T-helper 2 cell (primary cell): ENCODE measurements around the gene ZGPAT.

ENCODE experiments used
- DNase-seq, 5 experiments: peaks; one replicate each; pipeline versions ENCODE4 v3.0.0 to v3.0.0-alpha.2; 2012 to 2022

The ZGPAT gene

DNA sequence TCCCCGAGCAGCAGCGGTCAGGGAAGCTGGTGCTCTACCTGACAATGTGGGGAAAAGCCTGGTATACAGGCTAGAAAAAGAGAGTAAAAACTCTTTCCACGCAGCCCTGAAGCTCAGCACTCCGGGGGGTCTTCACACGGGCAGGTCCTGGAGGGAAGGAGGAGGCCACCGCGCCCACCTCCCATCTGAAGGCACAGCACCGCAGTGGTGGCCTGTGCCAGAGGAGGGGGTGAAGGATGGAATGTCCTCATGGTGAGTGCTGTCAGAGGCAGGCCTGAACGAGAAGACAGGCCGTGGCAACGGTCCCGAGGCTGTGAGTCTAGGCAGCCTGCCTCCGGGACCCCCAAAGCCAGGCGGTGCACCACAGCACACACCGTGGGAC, 37.6 kb downstream of the ZGPAT start:
- no peak for DNase-seq

DNA sequence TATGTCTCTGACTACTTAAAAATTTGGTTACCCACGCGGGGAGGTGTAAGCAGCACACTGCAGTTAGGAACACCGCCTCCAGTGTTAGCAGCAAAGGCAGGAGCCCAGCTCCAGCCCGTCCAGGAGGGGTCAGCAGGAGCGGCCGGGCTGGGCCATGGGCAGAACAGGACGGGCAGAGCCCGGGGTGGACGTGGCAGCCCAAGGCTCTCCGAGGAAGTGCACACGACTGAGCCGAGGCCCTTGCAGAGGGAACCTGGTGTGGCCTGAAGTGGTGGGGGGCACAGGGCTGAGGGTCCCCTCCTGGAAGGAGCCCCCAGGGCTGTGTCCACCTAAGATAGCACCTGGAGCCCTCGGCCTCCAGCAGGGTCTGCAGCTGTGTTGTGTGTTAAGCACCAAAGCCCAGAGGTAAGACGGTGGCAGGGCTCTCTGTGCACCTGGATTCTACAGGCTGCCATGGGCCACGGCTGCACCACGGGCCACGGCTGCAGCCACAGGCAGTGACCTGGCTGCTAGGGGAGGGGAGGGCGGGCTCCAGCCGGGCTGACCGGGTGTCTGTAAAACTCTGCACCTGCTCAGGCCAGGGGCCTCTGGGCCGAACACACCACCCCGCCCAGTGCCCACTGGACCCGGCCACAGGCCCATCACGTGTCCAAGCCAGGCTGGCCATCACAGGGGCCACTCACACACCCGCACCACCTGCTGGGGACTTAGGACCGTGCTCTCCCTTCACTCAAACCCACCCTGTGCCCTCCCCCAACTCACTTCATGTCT, 38.3 kb downstream of the ZGPAT start:
- no peak for DNase-seq

- DNase-seq, result no peak
Observed at GRCh38 chr20:63746751-63747315, 39.0 kb downstream of the ZGPAT start.

DNA sequence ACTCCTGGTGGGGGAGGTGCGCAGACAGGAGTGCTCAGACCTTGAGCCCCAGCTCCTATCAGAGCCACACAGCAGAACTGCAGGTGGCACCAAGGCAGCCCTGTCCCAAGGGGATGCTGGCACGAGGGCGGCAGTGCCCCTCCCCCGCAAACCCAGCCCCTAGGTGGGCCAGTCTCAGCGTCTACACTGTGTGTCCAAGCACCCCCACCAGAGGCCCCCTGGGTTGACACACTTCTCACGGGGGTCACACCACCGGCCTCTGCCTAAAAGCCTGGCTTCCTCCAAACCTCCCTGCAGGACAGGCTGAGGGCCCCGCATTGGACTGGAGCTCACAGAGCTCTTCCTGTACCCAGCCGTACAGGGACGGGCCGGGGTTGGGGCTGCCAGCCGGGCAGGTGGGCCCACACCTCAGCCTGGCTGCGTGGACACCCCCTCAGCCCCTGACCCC, 39.8 kb downstream of the ZGPAT start:
- no peak for DNase-seq

- DNase-seq, result no peak
Observed at GRCh38 chr20:63748070-63748933, 40.5 kb downstream of the ZGPAT start.

GRCh38 chr20:63748934-63749270, 41.1 kb downstream of the ZGPAT start:
- no peak for DNase-seq

DNA sequence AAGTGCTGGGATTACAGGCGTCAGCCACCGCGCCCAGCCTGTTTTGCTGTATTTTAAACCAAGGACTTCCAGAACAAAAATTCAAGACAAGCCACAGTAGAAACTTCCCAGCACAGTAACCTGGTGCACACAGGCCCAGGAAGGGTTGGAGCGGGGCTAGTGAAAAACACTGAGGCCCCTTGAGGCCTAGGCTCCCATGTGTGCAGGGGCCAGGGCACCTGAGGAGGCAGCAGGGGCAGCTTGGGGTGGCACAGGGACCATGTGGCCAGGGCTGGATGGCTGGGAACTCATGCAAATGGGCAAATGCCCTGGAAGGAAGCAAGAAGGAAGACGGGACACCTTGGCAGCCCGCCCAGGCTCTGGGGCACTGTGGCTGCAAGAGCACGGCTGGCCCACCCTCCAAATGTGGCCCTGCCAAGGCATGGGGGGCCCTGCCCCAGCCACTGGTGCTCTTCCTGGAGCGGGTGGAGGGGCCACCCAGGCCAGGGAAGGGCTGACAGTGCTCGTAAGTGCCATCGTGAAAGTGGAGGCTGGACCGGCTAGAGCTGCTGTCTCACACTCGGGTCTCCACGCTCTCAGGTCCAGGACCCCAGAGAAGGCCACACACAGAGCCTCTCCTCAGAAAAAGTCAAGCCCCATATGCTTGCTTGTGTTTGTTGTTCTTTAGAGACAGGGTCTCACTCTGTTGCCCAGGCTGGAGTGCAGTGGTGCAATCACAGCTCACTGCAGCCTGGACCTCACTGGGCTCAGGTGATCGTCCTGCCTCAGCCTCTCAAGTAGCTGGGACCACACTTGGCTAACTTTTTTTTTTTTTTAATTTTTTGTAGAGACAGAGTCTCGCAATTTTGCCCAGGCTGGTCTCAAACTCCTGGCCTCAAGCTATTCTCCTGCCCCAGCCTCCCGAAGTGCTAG, 42.0 kb downstream of the ZGPAT start:
- no peak for DNase-seq

GRCh38 chr20:63750807-63751470, 43.1 kb downstream of the ZGPAT start:
- DNase-seq, result peak in 3 of 5 experiments; percentile 47 to 91 (median 51)

- DNase-seq, result no peak
Observed at GRCh38 chr20:63751471-63752271, 43.8 kb downstream of the ZGPAT start.

GRCh38 chr20:63752411-63753101, 44.7 kb downstream of the ZGPAT start:
- DNase-seq, result no peak

- DNase-seq, result no peak
Observed at GRCh38 chr20:63753381-63753780, 45.5 kb downstream of the ZGPAT start.

DNA sequence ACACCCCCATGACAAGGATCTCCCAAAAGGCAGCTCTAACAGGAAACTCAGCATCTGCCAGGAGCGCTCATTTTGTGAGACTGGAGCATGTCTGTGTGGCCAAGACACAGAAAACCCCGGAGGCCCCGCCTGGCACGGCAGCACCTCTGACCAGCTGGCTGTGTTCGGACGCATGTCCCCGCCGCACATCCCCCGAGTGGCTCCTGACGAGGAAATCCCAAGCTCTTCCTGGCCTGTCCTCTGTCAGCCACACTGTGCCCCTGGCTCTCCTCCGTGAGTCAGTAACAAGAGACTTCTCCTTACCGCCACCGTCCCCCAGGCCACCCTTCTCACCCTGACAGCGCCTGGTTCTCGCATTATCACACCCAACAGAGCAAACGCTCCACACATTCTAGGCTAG, 46.2 kb downstream of the ZGPAT start:
- no peak for DNase-seq

DNA sequence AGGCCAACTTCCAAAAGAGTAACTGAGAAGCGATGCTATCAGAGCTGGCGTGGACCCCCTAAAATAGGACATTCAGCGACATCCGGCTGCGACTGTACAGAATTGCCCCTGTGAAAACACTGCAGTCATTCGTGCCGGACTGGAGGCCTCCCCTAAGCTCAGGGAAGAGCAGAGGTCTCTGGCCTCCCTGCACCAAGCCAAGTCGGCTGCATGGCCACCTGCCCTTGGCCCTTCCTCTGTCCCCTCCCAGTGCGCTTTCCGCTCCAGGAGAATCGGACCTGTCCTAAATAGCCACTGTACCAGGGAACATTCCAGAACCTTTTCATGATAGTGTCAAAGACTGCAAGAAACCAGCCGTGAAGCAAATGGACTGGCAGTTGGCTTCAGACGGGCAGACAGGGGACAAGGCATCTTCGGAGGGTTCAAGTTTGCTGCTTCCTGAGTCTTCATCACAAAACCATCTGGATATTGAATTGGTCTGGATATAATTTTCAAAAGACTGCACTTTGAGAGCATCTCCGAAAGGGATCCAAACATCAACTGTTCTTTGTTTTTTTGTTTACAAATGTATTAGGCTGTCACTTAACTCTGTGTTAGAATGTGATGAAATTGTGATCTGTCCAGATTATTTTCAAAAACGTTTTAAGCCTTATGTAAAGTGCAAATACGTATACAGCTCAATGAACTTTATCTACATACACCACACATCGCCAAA, 48.3 kb downstream of the ZGPAT start:
- DNase-seq, result no peak

GRCh38 chr20:63756648-63756991, 48.8 kb downstream of the ZGPAT start:
- peak in 1 of 5 experiments; percentile 84 for DNase-seq

DNA sequence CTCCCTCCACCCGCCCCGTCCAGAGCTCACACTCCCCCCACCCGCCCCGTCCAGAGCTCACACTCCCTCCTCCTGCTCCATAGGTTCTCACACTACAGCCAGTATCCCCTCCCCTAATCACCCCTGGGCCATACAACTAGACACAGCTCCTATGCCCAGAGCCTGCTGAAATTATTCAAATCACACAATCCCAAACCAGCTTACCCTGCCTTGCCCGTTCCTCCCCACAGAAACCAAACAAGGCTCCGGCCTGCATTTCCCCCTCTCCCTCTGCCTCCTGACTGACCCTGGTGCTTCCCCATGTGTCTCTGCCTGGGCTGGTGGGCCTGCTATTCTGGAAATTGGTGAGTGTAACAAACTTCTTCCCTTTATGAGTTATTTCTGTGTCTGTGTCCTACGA, 50.3 kb downstream of the ZGPAT start:
- no peak for DNase-seq

GRCh38 chr20:63759377-63759901, 51.6 kb downstream of the ZGPAT start:
- DNase-seq, result no peak

DNA sequence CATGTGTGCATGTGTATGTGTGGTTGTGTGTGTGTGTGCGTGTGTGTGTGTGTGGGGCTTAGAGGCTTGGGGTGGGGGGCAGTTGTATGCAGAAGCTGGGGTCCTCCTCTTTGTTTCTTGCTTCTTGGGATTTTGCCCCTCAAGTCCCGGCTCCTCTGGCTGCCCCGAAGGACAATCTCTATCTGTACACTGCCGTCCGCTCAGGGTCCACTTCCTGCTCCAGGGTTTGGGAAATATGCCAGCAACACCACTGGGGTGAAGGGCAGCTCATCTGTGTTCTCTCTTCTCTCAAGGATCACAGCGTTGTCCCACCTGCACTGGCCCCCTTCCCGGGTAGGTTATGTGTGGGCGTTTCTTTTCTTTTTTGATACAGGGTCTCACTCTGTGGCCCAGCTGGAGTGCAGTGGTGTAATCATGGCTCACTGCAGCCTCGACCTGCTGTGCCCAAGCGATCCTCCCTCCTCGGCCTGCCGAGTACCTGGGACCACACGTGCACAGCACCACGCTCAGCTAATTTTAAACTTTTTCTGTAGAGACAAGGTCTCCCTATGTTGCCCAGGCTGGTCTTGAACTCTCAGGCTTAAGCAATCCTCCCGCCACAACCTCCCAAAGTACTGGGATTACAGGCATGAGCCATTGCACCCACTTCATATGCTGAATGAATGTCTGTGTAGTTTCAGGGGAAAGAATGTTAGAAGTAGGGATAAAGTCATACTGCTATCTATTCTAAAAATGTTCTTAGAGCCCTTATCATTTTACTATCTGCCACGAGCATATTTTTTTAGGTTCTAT, 57.4 kb downstream of the ZGPAT start:
- no peak for DNase-seq

DNA sequence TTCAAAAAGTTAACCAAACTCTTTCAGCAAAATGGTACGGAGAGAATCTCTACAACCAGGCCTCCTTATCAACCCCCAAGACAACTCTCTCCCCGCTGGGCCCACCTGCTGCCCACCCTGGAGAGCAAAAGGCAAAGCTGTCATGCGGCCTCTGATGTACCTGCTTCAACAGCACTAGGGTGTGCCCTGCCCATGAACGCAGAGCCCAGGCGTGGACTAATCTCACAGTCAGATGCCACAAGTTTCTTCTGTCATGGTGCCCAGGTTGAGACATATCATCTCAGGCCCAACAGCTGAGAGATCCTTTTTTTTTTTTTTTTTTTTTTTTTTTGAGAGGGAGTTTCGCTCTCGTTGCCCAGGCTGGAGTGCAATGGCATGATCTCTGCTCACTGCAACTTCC, 58.1 kb downstream of the ZGPAT start:
- DNase-seq, result no peak
